Camera-type eye (tissue), 1 donor: Measurements from ENCODE around the gene B4GALNT1. TPM values are rescaled to one million over a fixed set of nuclear protein-coding genes. Genes with fewer than 3 reads are reported as not detected.

Experiments
- total RNA-seq: library from RNA; depleted of rRNA; stranded (reverse); fragments of >200 nt; gene quantifications from one replicate; pipeline ENCODE4 v1.2.3, GENCODE V29; 2014

The B4GALNT1 gene
- 9.6 TPM for total RNA-seq

DNA sequence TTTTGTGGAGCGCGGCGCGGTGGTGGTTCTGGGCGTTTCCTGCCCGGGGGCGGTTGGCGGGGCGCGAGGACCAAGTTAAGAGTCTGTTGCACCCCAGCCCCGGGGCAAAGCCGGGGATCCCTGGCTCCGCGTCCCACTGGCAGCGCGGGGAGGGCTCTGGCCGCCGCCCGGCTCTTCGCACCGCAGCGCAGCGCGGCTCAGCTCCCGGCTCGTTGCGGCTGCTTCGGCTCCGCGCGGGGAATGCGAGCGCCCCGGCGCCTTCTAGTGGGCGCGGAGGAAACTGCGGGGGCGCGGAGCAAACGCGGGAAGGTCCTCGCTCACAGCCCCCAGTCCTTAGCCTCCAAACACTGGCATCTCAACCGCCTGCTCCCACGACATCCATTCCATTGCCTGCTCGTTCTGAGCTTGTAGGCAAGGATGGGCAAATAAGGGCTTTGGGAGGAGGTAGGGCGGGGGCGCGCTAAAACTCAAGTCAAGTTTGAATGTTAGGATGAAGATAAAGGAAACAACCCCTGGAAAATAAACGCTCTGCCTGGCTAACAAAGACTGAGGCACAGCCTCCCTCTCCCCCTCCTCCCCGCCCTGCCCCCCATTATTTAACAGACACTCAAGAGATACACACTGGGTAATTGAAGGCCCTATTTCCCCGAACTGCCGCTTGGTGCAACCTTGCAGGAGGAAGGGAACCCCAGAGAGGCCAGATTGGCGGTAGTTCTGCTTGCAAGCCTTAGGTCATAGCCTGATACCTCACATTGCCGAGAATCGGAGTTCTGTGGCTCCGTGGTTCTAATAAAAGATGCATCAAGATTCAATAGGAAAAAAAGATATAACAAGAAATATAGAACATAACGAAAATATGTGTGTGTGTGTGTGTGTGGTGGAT, at the start of gene B4GALNT1:
TSS of gene B4GALNT1 (minus strand) at position 244 of the 883 bp plus-strand sequence. CDS start 1,069 bp downstream, outside the sequence.

DNA sequence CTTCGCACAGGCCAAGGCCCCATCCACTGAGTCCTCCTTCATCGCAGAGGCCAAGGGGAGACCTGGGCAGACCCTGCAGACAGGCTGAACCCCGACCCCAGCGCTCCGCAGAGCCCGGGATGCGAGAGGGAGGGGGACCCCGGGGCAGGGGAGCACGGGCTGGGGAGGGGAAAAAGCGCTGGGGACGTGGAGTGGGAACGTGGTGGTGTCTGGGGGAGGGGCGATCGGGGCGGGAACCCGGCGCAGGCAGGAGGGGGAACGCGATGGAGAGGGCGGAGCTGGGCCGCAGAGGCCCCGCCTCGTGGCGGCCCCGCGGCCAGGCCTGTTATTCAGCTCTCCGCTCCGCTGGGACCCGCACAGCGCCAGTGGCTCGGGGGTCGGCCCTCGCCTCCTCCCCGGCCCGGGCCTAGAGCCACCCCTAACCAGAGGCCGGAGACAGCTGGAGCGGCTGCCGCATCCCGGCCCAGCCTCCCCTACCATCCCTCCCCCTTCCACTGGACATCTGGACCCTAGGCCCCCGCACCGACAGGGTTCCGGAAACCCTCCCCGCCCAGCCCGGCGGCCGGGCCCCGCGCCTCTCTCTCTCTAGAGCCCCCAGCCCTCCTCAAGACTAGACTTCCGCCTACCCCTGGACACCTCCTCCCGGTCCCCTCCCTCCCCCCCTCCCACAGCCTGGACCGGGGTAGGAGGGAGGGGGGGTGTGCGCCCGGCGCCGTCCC, 21.7 kb downstream of the B4GALNT1 start, which contains the start of gene ARHGEF25:
TSS of gene ARHGEF25 (plus strand) at position 328 of the 719 bp plus-strand sequence. CDS start 460 bp downstream, outside the sequence.

GRCh38 chr12:57604454-57604991, 28.5 kb downstream of the B4GALNT1 start, which contains the start of gene DTX3:
DTX3 (plus strand) TSS chr12:57604824; CDS start chr12:57606518, 1,694 bp downstream.

DNA sequence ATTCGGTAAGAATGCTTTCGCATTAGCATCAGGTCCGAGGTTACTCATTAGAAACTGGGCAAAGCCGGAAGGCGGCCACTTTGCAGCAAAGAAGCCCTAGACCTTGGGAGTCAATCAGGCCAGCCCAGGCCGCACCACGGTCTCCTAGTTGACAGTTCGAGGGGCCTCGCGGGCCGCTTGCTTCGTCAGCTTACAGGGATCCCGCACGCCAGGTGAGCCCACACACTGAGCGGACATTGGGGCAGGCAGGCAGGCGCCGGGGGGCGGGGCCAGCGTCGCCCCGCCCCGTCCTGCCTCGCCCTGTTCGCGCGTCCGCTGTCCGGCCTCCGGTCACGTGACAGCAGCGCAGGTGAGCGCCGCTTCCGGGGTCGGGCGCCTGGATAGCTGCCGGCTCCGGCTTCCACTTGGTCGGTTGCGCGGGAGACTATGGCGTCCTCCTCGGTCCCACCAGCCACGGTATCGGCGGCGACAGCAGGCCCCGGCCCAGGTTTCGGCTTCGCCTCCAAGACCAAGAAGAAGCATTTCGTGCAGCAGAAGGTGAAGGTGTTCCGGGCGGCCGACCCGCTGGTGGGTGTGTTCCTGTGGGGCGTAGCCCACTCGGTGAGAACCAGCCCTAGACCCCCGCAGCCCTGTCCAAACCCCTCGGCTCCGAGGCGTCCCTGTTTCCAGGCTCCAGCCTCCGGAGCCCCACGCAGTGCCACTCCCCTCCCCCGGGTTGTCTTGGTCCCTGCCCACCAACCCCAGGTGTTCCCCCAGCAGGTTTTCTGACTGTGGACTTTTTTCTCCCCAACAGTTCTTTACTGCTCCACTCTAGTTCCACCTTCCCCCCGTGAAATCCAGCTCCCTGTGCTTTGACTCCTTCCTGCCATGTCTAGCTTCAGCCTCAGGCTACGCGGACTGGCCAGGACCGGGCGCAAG, 41.9 kb downstream of the B4GALNT1 start, which contains the start of gene PIP4K2C:
TSS of gene PIP4K2C (plus strand) at position 329 of the 918 bp plus-strand sequence. CDS start at position 427, 98 bp downstream.

Other genes starting within 250 kb of the B4GALNT1 start
- gene R3HDM2, start 202.2 kb downstream of the B4GALNT1 start, total RNA-seq, result 55.9 TPM
- not detected for gene INHBC, start 198.4 kb downstream of the B4GALNT1 start, total RNA-seq
- not detected for gene INHBE, start 177.9 kb downstream of the B4GALNT1 start, total RNA-seq
- gene GLI1, start 173.4 kb downstream of the B4GALNT1 start, total RNA-seq, result 7.1 TPM
- gene ARHGAP9, start 153.3 kb downstream of the B4GALNT1 start, total RNA-seq, result 4.0 TPM
- gene MARS1, start 145.1 kb downstream of the B4GALNT1 start, total RNA-seq, result 78.5 TPM
- 37.2 TPM for gene DDIT3, start 112.7 kb downstream of the B4GALNT1 start, total RNA-seq
- 52.1 TPM for gene MBD6, start 110.4 kb downstream of the B4GALNT1 start, total RNA-seq
- gene DCTN2, start 86.0 kb downstream of the B4GALNT1 start, total RNA-seq, result 174 TPM
- gene KIF5A, start 83.2 kb downstream of the B4GALNT1 start, total RNA-seq, result 30.1 TPM
- gene PIP4K2C, start 42.0 kb downstream of the B4GALNT1 start, total RNA-seq, result 24.8 TPM
- 69.5 TPM for gene DTX3, start 28.4 kb downstream of the B4GALNT1 start, total RNA-seq
- 53.5 TPM for gene ARHGEF25, start 21.8 kb downstream of the B4GALNT1 start, total RNA-seq
- gene OS9, start 60.9 kb upstream of the B4GALNT1 start, total RNA-seq, result 250 TPM
- 7.3 TPM for gene AGAP2, start 105.5 kb upstream of the B4GALNT1 start, total RNA-seq
- 59.1 TPM for gene TSPAN31, start 111.8 kb upstream of the B4GALNT1 start, total RNA-seq
- gene CDK4, start 119.1 kb upstream of the B4GALNT1 start, total RNA-seq, result 108 TPM
- 15.1 TPM for gene MARCHF9, start 121.9 kb upstream of the B4GALNT1 start, total RNA-seq
- gene CYP27B1, start 133.9 kb upstream of the B4GALNT1 start, total RNA-seq, result 1.6 TPM
- gene METTL1, start 138.9 kb upstream of the B4GALNT1 start, total RNA-seq, result 4.5 TPM
- 12.2 TPM for gene EEF1AKMT3, start 139.4 kb upstream of the B4GALNT1 start, total RNA-seq
- 18.8 TPM for gene TSFM, start 149.6 kb upstream of the B4GALNT1 start, total RNA-seq
- 4.5 TPM for gene AVIL, start 185.5 kb upstream of the B4GALNT1 start, total RNA-seq
- gene CTDSP2, start 213.5 kb upstream of the B4GALNT1 start, total RNA-seq, result 119 TPM